ENCODE results near the gene PKP3.

GRCh38 chr11:443542-444199 lies 49.7 kb downstream of the PKP3 start:
- TF ChIP-seq TAF1 (IDR thresholded peaks at IDR 0.05; ENCODE audit: borderline replicate concordance, low read depth, low read length) (no peak), EP300 (IDR thresholded peaks at IDR 0.05; ENCODE audit: borderline replicate concordance in 1 of 2, low read depth in 1 of 2, low read length in 1 of 2) (no peak)
